WTC11 (cell line): ENCODE results near the gene ANTXR1.

ENCODE experiments used
- GTF2I ChIP-seq: fragments of 250-450 bp; sonication (Bioruptor Pico); conservative IDR thresholded peaks from 2 replicates; pipeline ENCODE4 v1.4.0; 2021; ENCODE audit warnings: mild to moderate bottlenecking
- JAZF1 ChIP-seq: fragments of 250-450 bp; sonication (Bioruptor Pico); IDR thresholded peaks from 2 replicates; pipeline ENCODE4 v1.9.0; 2021; ENCODE audit warnings: moderate library complexity, mild to moderate bottlenecking, inconsistent platforms
- TF ChIP-seq, protein P1 (sequence below): fragments of 200-600 bp; IDR thresholded peaks from 2 replicates; pipeline ENCODE4 v1.8.0; 2022; ENCODE audit warnings: antibody characterized with exemption

DNA sequence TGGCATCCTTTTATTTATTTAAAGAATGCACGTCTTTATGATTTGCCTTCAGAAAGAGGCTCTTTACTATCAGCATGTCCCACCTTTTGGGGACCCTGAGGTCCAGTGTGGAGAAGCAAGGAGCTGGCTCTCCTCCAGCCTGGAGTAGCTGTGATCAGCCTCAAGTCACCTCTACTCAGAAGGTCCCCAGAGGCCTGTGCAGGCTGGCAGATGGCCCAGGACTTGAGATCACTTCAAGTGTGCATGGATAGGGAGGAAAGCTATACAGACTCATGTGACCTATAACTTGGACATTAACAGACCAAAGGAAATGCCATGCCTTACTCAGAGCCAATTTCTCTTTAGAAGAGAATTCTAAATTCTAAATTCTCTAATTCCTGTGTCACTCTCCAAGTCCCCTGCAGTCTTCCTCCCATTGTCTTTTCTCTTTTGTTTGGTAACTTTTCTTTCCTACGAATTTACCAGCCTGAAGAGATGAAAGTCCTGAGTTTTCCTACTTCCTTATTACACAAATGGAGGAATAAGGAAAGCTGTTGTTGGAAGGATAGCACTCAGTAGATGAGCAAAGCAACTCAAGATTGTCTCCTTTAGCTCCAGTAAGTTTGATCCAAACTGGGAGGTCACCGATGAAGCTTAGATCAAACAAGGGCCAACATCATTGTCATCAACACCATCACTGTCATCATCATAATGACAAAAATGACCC, 210.1 kb downstream of the ANTXR1 start:
- TF ChIP-seq, protein P1, sequence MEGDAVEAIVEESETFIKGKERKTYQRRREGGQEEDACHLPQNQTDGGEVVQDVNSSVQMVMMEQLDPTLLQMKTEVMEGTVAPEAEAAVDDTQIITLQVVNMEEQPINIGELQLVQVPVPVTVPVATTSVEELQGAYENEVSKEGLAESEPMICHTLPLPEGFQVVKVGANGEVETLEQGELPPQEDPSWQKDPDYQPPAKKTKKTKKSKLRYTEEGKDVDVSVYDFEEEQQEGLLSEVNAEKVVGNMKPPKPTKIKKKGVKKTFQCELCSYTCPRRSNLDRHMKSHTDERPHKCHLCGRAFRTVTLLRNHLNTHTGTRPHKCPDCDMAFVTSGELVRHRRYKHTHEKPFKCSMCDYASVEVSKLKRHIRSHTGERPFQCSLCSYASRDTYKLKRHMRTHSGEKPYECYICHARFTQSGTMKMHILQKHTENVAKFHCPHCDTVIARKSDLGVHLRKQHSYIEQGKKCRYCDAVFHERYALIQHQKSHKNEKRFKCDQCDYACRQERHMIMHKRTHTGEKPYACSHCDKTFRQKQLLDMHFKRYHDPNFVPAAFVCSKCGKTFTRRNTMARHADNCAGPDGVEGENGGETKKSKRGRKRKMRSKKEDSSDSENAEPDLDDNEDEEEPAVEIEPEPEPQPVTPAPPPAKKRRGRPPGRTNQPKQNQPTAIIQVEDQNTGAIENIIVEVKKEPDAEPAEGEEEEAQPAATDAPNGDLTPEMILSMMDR: no peak
- no peak for TF ChIP-seq GTF2I (CRISPR knock-in tag)
- TF ChIP-seq JAZF1 (CRISPR knock-in tag): no peak
